Activated T-helper 9 cell treated with anti-CD3 and anti-CD28 coated beads, Interleukin-2, amount 50 U/mL, for 16 hours (primary cell): ENCODE measurements around the gene LIPC.

Source experiments
- DNase-seq: peaks from one replicate; pipeline ENCODE4 v3.0.0-alpha.2; 2020; ENCODE audit warnings: low read depth

Gene LIPC

DNA sequence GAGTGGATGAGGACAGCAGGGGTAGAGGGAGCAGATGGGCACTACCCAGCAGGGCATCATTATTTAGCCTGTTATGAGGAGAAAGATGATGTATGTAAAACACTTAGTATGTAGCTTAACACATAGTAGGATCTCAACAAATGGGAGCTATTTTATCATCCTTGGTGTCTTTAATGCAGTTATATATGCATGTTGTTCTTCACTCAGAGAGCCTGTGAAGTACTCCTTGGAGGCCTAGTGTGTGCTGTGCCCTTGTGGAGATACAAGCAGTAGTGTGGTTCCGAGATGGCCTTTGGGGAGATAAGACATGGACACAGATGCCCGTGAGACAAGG lies 124.2 kb downstream of the LIPC start:
- DNase-seq, result no peak

- no peak for DNase-seq
Measured at GRCh38 chr15:58556541-58556940, 124.8 kb downstream of the LIPC start.

- no peak for DNase-seq
Measured at GRCh38 chr15:58558777-58559176, 127.0 kb downstream of the LIPC start.

GRCh38 chr15:58559904-58560588 lies 128.3 kb downstream of the LIPC start:
- no peak for DNase-seq

- DNase-seq, result no peak
Measured at GRCh38 chr15:58561321-58561720, 129.5 kb downstream of the LIPC start.

DNA sequence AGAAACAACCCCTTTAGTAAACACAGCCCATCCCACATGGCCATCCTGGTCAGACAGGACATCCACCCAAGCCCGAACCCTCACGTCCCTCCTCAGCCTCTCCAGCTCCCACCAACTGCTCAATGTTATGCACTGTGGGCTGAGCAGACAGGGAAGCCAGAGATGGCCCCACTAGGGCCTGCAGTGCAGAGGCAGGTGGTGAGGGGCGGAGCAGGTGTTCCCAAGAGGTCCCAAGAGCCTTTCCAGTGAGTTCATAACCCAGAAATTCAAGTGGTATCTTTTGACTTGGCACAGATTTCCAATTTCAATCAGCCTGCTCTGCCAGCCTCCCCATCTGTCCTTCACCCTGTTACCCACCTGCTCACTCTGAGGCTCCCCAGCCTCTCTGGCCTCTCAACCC lies 130.3 kb downstream of the LIPC start:
- DNase-seq, result no peak

DNA sequence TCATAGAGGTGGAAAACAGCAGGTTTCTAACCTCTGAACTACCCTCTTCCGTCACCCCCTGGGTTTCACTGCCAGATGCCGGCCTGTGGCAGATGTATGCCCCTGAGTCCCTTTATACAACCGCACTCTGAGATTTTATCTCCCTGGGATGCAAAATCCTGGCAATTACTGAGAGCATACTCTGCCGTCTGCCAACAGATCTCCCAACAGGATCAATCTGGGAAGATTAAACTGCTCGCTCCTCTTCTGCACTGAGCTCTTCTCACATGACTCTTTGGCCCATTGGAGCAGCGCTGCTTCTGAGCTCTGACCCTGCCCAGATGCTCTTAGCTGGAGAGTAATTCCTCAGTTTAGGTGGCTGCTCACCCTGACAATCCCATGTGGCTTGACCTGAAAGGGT lies 133.2 kb downstream of the LIPC start:
- no peak for DNase-seq

- no peak for DNase-seq
Measured at GRCh38 chr15:58565619-58566018, 133.8 kb downstream of the LIPC start.

- no peak for DNase-seq
Measured at GRCh38 chr15:58566029-58566428, 134.2 kb downstream of the LIPC start.

GRCh38 chr15:58568157-58568571 lies 136.4 kb downstream of the LIPC start:
- DNase-seq, result no peak

- no peak for DNase-seq
Measured at GRCh38 chr15:58569455-58569854, 137.7 kb downstream of the LIPC start.

GRCh38 chr15:58571491-58571890 lies 139.7 kb downstream of the LIPC start:
- no peak for DNase-seq

GRCh38 chr15:58572521-58572920 lies 140.7 kb downstream of the LIPC start:
- DNase-seq, result no peak

DNA sequence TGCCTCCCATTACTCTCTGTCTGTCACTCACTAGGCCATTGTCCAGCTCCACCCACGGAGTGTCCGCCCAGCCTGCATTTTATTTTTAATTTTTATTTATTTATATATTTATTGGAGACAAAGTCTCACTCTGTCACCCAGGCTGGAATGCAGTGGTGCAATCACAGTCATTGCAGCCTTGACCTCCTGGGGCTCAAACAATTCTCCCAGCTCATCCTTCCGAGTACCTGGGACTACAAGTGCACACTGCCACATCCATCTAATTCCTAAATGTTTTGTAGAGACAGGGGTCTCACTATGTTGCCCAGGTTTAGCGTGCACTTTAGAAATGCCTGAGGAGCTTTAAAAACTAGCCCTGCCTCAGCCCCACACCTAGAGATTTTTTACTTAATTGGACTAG lies 141.5 kb downstream of the LIPC start:
- DNase-seq, result no peak

- DNase-seq, result no peak
Measured at GRCh38 chr15:58574631-58575030, 142.8 kb downstream of the LIPC start.

DNA sequence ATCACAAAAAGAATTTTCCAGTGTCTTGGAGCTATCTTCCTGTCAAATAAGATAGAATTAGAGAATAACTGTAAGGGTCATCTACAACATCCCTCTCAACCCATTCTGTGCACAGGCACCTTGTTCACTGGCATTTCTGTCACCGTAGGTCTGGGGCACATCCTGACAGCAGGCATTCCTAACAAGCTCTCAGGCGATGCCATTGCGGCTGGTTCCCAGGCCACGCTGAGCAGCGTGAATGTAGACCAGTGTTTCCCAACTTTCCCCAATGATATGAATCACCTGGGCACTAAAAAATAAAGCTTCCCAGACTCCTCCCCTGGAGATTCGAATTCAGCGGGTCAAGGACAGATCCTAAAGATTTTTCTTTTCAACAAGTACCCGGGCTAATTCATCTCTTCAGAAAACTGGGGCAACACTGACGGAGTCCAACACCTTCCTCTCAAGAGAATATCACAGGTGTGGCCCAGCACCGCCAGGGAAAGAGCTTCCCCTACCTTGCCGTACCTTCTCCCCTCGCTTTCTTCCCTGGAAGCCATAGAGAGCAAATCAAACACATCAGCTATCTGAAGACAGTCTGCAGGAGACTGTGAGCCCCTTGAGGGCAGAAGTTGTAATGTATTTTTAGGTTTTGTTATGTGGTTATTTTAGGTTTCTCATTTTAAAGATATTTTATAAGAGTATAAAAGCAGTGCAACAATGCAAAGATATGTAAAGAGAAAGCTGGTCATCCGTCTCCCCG lies 143.4 kb downstream of the LIPC start:
- no peak for DNase-seq

GRCh38 chr15:58576657-58577056 lies 144.9 kb downstream of the LIPC start:
- DNase-seq, result no peak

GRCh38 chr15:58582160-58582559 lies 150.4 kb downstream of the LIPC start:
- DNase-seq, result no peak

DNA sequence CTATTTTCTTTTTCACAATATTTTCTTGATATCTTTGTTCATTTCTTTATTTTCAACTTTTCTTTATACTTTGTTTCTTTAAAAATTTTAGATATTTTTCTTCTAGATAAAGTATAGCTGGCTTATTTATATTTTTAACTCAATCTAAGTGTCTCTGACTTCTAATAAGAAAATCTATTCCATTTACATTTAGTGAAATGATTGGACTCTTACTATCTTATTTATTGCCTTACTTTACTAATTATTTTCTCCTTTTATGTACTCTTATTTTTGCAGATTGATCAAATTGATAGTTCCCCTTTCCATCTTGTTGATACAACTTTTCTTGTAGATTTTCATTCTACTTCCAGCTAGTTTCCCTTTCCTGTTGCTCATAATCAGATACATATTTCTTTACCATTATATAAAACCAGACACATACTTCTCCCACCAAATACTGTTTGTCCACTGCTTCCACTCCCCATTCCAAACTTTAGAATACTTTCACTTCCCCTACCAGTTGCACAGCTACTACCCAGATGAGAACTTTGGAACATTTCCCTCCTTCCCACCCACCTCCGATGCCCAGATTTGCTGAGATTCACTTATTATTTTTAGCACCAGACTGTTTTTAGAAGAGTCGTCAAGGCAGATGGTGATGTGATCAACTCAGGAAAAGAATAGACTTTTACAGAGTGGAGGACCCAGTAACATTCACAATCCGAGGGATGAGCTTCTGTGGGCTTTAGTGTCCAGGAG lies 151.5 kb downstream of the LIPC start:
- DNase-seq, result no peak

- DNase-seq, result no peak
Measured at GRCh38 chr15:58584789-58585461, 153.1 kb downstream of the LIPC start.

GRCh38 chr15:58585693-58586443 lies 154.1 kb downstream of the LIPC start:
- no peak for DNase-seq

- no peak for DNase-seq
Measured at GRCh38 chr15:58587486-58587885, 155.7 kb downstream of the LIPC start.
